ENCODE measurements around the gene PTPRK. TPM values are rescaled to one million over a fixed set of nuclear protein-coding genes. Genes with fewer than 3 reads are reported as not detected.

The PTPRK gene
- total RNA-seq, 1 experiment from 2014 or later, result 94.4 TPM

DNA sequence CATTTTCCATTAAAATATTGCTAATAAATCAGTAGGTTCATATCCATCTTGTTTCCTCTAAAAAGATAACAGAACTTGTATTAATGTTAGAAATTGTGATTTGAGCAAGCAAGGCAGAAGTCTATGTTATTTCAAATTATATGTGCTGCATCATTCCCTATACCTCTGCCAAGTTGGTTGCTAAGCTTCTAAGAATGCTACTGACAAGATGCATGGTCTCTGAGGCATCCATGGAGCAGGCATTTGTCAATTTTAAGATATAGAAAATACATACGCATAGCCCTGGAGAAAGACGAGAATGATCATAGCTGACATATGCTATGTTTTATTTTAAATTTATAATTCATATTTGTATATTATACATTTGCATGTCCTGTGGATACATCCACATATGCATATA is 451.2 kb downstream of the PTPRK start:
- no peak for DNase-seq
- POLR2A ChIA-PET, result no interaction called here
- CTCF ChIA-PET, result no interaction called here
- Mint-ChIP-seq H3K27ac (ENCODE audit: unreplicated experiment) (no peak overlapping the region), H3K9me3 (ENCODE audit: unreplicated experiment) (no peaks in the 10 kb centered on the region), H3K4me3 (ENCODE audit: unreplicated experiment) (no peak overlapping the region), H3K27me3 (ENCODE audit: insufficient read depth, unreplicated experiment) (no peaks in the 10 kb centered on the region), H3K36me3 (ENCODE audit: insufficient read depth, unreplicated experiment) (peaks cover 14% of the 10 kb centered on the region), H3K4me1 (ENCODE audit: low read depth, unreplicated experiment) (peaks cover 6% of the 10 kb centered on the region)
- intact Hi-C loops (cut with micrococcal nuclease; ENCODE audit: unreplicated experiment), result loop anchor here (10.0 kb wide), 1 partner anchor 256 kb away; no protein-coding TSS in a partner anchor
- TF ChIP-seq, protein P1, sequence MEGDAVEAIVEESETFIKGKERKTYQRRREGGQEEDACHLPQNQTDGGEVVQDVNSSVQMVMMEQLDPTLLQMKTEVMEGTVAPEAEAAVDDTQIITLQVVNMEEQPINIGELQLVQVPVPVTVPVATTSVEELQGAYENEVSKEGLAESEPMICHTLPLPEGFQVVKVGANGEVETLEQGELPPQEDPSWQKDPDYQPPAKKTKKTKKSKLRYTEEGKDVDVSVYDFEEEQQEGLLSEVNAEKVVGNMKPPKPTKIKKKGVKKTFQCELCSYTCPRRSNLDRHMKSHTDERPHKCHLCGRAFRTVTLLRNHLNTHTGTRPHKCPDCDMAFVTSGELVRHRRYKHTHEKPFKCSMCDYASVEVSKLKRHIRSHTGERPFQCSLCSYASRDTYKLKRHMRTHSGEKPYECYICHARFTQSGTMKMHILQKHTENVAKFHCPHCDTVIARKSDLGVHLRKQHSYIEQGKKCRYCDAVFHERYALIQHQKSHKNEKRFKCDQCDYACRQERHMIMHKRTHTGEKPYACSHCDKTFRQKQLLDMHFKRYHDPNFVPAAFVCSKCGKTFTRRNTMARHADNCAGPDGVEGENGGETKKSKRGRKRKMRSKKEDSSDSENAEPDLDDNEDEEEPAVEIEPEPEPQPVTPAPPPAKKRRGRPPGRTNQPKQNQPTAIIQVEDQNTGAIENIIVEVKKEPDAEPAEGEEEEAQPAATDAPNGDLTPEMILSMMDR (IDR thresholded peaks at IDR 0.05; ENCODE audit: insufficient read depth in 1 of 2, low read depth in 1 of 2, low read length in 1 of 2, severe bottlenecking in 1 of 2, unreplicated experiment in 1 of 2), result no peak
- H3K36me3 ChIP-seq (ENCODE audit: control insufficient read depth, insufficient read depth, low read length), result no peaks in the 10 kb centered on the region; the same call in 1 of the 2 replicates
- H3K9me3 ChIP-seq, result peaks cover 8% of the 10 kb centered on the region; the same call in 1 of the 2 replicates
- peaks cover 25% of the 10 kb centered on the region for H3K4me1 ChIP-seq
- no TSS peak for BruUV-seq (replicated peaks)
- no peaks in the 10 kb centered on the region for H3K27me3 ChIP-seq (replicated peaks; ENCODE audit: control insufficient read depth, insufficient read depth, low read length)
- H3K4me3 ChIP-seq (ENCODE audit: low read depth, low read length), result no peak overlapping the region

DNA sequence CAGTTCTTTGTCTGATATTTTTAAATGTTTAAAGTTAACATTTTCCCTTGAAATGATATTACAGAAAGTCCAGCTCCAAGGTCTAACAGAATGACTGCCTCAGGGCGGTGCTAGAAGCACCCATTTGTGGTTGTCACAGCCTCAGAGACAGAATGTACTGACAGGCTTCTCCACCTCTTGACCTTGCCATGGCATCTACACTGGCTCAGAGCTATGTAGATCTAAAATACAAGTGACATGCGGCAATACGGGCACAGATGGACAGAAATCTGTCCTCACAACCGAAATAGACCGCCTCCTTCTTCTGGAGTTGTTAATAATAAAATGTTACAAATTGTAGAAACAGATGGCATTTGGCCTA is 452.3 kb downstream of the PTPRK start:
- Mint-ChIP-seq H3K9me3 (ENCODE audit: unreplicated experiment) (no peaks in the 10 kb centered on the region), H3K4me1 (ENCODE audit: low read depth, unreplicated experiment) (peaks cover 6% of the 10 kb centered on the region), H3K27ac (ENCODE audit: unreplicated experiment) (no peak overlapping the region), H3K27me3 (ENCODE audit: insufficient read depth, unreplicated experiment) (no peaks in the 10 kb centered on the region), H3K36me3 (ENCODE audit: insufficient read depth, unreplicated experiment) (peaks cover 14% of the 10 kb centered on the region), H3K4me3 (ENCODE audit: unreplicated experiment) (no peak overlapping the region)
- Histone ChIP-seq H3K4me1 (peaks cover 36% of the 10 kb centered on the region), H3K9me3 (peaks cover 8% of the 10 kb centered on the region; the same call in 1 of the 2 replicates), H3K4me3 (ENCODE audit: low read depth, low read length) (no peak overlapping the region), H3K27me3 (replicated peaks; ENCODE audit: control insufficient read depth, insufficient read depth, low read length) (no peaks in the 10 kb centered on the region), H3K36me3 (ENCODE audit: control insufficient read depth, insufficient read depth, low read length) (no peaks in the 10 kb centered on the region; the same call in 1 of the 2 replicates)
- TF ChIP-seq, protein P1 (IDR thresholded peaks at IDR 0.05; ENCODE audit: insufficient read depth in 1 of 2, low read depth in 1 of 2, low read length in 1 of 2, severe bottlenecking in 1 of 2, unreplicated experiment in 1 of 2), result no peak
- no peak for DNase-seq
- no TSS peak for BruUV-seq (replicated peaks)
- ChIA-PET CTCF (no interaction called here), POLR2A (no interaction called here)
- intact Hi-C loops (cut with micrococcal nuclease; ENCODE audit: unreplicated experiment), result loop anchor here (10.0 kb wide), 1 partner anchor 257 kb away; no protein-coding TSS in a partner anchor

DNA sequence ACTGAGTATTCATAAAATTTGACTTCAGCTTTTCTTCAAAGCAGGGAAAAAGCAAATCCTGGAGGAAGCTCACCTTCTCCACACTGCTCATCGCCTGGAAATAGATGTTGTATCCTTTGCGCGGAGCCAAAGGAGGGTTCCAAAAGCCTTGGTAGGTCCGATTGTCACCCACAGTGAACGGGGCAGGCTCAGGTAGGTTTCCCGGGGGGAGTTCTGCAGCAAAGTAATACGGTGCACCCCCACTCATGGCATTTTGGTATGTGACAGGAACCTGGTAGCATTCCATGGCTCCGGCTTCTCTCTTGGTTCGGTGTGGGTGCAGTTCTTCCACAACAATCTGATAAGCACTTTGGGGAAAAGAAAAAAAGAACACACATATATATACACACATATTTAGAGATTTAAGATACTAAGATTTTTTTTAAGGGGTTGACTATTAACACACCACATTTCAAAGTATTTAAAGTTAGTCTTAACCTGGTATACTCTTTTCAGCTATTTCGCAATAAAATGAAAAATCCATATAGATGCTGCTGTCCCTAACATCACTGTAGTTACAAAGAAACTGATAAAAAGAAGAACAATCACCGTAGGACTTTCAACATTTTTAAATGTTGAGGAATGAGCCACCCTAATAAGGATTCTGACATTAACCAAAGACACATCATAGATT is 452.8 kb downstream of the PTPRK start:
- peaks cover 38% of the 10 kb centered on the region for H3K4me1 ChIP-seq

More for the DNA sequence above, 452.8 kb downstream of the PTPRK start:
- DNase-seq, result no peak
- H3K4me3 Mint-ChIP-seq (ENCODE audit: unreplicated experiment), result no peak overlapping the region
- no peaks in the 10 kb centered on the region for H3K27me3 Mint-ChIP-seq (ENCODE audit: insufficient read depth, unreplicated experiment)
- peaks cover 8% of the 10 kb centered on the region; the same call in 1 of the 2 replicates for H3K9me3 ChIP-seq
- TF ChIP-seq, protein P1 (IDR thresholded peaks at IDR 0.05; ENCODE audit: insufficient read depth in 1 of 2, low read depth in 1 of 2, low read length in 1 of 2, severe bottlenecking in 1 of 2, unreplicated experiment in 1 of 2), result no peak
- no peaks in the 10 kb centered on the region; the same call in 1 of the 2 replicates for H3K36me3 ChIP-seq (ENCODE audit: control insufficient read depth, insufficient read depth, low read length)
- CTCF ChIA-PET, result no interaction called here
- no peak overlapping the region for H3K27ac Mint-ChIP-seq (ENCODE audit: unreplicated experiment)
- intact Hi-C loops (cut with micrococcal nuclease; ENCODE audit: unreplicated experiment), result loop anchor here (10.0 kb wide), 1 partner anchor 257 kb away; no protein-coding TSS in a partner anchor
- H3K36me3 Mint-ChIP-seq (ENCODE audit: insufficient read depth, unreplicated experiment), result peaks cover 14% of the 10 kb centered on the region
- H3K4me1 Mint-ChIP-seq (ENCODE audit: low read depth, unreplicated experiment), result peaks cover 6% of the 10 kb centered on the region
- no peaks in the 10 kb centered on the region for H3K27me3 ChIP-seq (replicated peaks; ENCODE audit: control insufficient read depth, insufficient read depth, low read length)
- H3K9me3 Mint-ChIP-seq (ENCODE audit: unreplicated experiment), result no peaks in the 10 kb centered on the region
- BruUV-seq (replicated peaks), result no TSS peak
- POLR2A ChIA-PET, result no interaction called here
- no peak overlapping the region for H3K4me3 ChIP-seq (ENCODE audit: low read depth, low read length)

Data from Caco-2 (cell line).